GOT3 (cell line): ENCODE measurements around the gene KDM3B.
"Not testable (repeated sequence)": the region's sequence is repeated elsewhere in the genome, so short reads cannot be mapped to it uniquely, and the experiment has no call there.

Source experiments
- DNase-seq: peaks from one replicate; lab custom pipeline; 2025; ENCODE audit warnings: mixed read lengths; lab: John Stamatoyannopoulos, UW

KDM3B gene, protein sequence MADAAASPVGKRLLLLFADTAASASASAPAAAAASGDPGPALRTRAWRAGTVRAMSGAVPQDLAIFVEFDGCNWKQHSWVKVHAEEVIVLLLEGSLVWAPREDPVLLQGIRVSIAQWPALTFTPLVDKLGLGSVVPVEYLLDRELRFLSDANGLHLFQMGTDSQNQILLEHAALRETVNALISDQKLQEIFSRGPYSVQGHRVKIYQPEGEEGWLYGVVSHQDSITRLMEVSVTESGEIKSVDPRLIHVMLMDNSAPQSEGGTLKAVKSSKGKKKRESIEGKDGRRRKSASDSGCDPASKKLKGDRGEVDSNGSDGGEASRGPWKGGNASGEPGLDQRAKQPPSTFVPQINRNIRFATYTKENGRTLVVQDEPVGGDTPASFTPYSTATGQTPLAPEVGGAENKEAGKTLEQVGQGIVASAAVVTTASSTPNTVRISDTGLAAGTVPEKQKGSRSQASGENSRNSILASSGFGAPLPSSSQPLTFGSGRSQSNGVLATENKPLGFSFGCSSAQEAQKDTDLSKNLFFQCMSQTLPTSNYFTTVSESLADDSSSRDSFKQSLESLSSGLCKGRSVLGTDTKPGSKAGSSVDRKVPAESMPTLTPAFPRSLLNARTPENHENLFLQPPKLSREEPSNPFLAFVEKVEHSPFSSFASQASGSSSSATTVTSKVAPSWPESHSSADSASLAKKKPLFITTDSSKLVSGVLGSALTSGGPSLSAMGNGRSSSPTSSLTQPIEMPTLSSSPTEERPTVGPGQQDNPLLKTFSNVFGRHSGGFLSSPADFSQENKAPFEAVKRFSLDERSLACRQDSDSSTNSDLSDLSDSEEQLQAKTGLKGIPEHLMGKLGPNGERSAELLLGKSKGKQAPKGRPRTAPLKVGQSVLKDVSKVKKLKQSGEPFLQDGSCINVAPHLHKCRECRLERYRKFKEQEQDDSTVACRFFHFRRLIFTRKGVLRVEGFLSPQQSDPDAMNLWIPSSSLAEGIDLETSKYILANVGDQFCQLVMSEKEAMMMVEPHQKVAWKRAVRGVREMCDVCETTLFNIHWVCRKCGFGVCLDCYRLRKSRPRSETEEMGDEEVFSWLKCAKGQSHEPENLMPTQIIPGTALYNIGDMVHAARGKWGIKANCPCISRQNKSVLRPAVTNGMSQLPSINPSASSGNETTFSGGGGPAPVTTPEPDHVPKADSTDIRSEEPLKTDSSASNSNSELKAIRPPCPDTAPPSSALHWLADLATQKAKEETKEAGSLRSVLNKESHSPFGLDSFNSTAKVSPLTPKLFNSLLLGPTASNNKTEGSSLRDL (N-terminal part only)

DNA sequence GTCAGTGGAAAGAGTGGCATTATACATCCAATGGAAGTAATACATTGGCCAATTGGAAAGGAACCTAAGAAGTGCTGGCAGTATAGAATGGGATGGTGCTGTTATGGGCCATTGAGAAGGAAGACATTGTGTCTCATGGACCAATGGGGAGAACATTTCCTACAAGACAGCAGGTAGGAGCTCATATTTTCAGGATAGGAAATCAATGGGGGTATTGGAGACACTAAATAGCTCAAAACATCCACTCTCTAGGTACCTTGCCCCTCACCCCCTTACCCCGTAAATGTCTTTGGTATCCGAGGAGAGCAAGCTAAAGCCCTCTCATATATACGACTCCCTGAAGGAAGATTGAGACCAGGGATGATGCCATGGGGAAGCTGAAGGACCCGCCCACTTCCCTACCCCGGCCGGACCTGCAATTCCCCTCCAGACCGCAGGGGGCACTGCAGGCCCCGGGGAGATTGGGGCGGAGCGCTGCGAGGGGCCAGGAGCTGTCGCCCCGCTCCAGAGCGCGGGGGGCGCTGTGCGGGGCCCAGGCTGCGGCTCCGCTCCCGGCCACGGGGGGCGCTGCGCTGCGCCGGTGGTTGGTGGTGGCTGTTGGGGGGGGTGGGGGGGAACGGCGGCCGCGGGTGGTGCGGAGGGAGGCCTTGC, at the start of gene KDM3B:
Gene KDM3B, plus strand, starts transcription at position 615 of the 651 bp plus-strand sequence. CDS start 111 bp downstream, outside the sequence.
- DNase-seq: peak; percentile 76

DNA sequence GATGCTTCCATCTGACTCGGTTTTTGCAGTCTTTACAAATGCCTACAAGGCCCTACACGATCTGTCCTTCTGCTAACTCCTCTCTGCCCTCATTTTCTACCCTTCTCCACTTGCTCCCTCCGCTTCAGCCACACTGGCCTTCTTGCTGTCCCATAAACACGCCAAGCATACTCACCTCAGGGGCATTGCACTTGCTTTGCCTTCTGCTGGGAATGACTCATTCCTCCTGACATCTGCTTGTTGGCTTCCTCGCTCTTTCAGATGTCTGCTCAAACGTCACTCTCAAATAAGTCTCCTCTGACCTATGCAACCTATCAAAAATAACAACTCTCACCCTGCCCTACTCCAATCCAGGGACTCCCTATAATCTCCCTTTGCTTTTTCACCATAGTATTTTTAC, 49.1 kb upstream of the KDM3B start:
- DNase-seq: no peak

- no peak for DNase-seq
These were observed 46.7 kb upstream of the KDM3B start for GRCh38 chr5:138305797-138306196.

- no peak for DNase-seq
These were observed 36.7 kb upstream of the KDM3B start for GRCh38 chr5:138315751-138316278.

DNA sequence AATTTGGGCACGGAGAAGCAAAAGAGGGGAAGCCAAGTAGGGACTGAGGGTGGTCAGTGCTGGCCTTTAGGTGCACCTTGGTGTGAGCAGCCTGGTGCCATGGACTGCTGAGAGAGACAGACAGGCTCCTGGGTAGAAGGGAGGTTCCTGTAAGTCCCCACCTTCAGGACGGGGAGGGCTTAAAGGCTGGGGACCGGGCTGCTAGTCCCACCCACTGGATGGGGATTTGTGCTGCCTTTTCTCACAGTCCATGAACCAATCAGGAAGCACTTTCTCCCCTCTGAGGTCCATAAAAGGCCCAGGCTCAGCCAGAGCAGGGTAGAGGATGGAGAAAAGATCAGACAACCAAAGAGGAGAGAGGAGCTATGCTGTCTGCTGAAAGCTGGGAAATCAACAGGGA, 36.1 kb upstream of the KDM3B start:
- no peak for DNase-seq

- not testable (repeated sequence) for DNase-seq
These were observed 34.3 kb upstream of the KDM3B start for GRCh38 chr5:138318211-138318610.

DNA sequence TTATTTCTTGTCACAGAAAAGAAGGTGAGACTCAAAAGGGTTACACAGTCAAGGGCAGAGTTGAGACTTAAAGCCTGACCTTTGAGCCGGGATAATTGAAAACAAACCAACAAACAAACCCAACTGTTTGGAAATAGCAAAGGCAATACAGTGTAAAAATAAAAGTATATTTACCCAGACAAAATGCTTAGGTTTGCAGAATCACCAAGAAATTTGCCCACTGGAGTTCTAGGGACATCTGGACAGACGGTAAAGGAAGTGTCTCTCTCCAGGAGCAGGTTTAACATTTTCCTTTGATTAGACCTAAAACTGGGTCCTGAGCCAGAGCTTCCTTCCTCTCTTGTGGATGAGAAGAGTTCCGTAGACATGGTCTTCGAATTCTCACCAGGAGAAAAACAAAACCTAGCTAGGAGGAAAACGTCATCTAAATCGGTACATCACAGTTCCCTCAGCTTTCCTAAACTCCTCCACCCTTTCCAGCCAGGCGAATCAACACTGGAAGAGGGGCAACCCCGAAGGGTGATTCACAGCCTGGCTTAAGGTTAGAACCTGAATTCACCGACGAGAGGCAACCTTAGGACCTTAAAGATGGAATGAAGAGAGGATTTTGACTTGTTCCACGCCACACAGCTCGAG, 21.6 kb upstream of the KDM3B start:
- DNase-seq: no peak

- peak; percentile 98 for DNase-seq
These were observed 20.8 kb upstream of the KDM3B start, which contains the start of gene CDC25C for GRCh38 chr5:138331449-138332368. Gene CDC25C (minus strand): TSS chr5:138331804. CDS start chr5:138331180, 624 bp downstream.

GRCh38 chr5:138334867-138335447, 17.5 kb upstream of the KDM3B start:
- DNase-seq: no peak

- no peak for DNase-seq
These were observed 15.4 kb upstream of the KDM3B start for GRCh38 chr5:138336952-138337684.

DNA sequence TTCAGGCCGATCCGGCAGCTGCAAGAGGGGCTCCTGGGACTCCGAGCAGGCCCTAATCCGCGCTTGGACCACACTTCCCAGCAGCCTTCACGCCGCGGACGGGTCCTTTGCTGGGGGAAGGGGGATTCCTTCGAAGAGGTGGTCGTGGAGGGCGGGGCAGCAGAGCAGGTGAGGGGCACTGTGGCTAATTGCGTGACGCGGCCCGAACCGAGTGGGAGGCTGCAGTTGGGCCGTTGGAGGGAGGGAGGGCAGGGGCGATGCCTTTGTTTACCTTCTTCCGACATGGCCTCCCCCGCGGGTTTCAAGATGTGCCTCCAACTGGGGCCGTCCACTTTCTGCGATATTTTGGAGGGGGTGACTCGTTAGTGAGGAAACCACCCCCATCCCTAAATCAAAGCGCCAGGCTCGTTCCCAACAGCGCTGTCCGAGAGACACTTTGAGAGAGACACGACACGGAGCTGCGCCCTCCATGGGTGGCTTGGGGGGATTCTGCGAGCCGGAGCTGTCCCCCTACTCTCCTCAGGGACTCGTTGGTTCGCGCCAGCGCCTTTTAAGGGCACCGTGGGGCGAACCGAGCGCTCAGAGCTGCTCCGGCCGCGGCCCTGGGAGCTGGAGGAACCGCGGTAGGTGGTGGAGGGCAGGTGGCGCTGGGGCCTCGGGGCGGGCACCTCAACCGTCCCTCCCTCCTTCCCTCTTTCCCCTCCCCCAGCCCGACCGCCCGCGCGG, 14.6 kb upstream of the KDM3B start, which contains the start of gene FAM53C:
Gene FAM53C, plus strand, starts transcription at position 582 of the 726 bp plus-strand sequence. CDS start 3,070 bp downstream, outside the sequence.
- DNase-seq: peak; percentile 93

DNA sequence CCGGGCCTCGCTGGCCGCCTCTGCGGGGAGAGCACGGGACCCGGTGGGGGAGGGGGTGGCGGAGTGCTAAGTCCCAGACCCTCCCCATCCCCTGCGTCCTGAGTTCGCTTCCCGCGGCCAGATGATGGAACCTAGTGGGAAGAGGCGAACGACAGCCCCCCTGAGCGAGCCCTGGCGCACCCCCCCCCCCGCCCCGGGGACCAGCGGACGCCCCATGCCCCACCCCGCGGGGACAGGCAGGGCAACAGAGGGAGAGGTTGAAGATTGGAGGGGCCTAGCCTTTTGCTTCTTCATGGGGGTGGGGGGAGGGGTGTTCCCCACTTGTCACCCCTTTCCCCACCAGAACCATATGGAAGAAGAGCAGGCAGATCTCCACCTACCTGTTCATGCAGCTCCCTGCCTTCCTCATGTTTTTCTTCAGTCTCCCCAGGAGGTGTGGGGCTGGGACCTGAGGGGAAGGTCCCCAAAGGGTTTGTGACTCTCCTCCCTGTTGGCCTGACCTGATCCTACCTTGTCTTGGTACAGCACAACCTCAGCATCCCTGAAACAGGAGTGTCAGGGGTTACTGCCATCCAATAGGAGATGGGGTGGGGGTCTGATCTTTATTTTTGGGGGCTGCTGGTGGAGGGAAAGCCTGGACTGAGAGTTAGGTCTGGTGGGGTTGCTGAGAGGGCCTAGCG, 13.9 kb upstream of the KDM3B start:
- no peak for DNase-seq

- no peak for DNase-seq
These were observed 13.4 kb upstream of the KDM3B start for GRCh38 chr5:138339091-138339456.

- no peak for DNase-seq
These were observed 13.0 kb upstream of the KDM3B start for GRCh38 chr5:138339464-138339863.

DNA sequence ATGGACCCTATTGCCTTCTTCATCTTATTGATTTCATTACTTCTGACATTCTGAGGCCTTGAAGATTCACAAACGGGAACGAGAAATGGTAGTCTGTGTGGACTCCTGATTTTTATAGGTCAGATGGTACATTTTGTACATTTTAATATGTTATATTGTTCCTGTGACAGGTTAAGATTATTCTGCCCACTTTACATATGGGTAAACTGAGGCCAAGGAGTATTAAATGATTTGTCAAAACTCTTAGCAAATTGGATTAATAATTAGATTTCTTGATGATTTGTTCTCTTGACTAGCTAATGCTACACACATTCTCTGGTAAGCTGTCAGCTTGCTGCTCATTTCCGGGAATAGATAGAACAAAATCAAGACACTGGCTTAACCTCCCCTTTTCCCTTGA, 12.5 kb upstream of the KDM3B start:
- DNase-seq: no peak

DNA sequence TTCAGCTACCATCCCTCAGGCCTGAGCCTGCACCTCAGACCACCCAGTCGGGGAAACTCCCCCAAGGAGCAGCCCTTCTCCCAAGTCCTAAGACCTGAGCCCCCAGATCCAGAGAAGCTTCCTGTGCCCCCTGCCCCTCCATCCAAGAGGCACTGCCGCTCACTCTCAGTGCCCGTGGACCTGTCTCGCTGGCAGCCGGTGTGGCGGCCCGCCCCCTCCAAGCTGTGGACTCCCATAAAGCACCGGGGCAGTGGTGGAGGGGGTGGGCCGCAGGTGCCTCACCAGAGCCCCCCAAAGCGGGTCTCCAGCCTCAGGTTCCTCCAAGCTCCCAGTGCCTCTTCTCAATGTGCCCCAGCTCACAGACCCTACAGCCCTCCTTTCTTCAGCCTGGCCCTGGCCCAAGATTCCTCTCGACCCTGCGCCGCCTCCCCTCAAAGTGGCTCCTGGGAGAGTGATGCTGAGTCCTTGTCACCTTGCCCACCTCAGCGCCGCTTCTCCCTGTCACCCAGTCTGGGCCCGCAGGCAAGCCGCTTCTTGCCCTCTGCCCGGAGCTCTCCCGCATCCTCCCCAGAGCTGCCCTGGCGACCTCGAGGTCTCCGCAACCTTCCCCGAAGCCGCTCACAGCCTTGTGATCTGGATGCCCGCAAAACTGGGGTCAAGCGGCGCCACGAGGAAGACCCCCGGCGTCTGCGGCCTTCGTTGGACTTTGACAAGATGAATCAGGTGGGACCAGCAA, 7.4 kb upstream of the KDM3B start:
- DNase-seq: no peak
